IMR-90 (cell line): ENCODE results near the gene NMRAL1. TPM values are rescaled to one million over a fixed set of nuclear protein-coding genes. Genes with fewer than 3 reads are reported as not detected.
A peak's percentile ranks its signal among the peaks of the same experiment; 100 is the strongest.

Experiments used
- ATAC-seq: fragments of 200-7000 bp; cut with Tn5 transposase; 2 replicates; pipeline ENCODE4 v1.9.1; 2020; ENCODE audit warnings: low read depth, mild to moderate bottlenecking, moderate library complexity
- BruUV-seq: library from RNA; stranded (reverse); fragments of 400-500 nt; replicated peaks from 2 replicates; lab custom pipeline; 2021; lab: Mats Ljungman, UMichigan
- CTCF ChIA-PET: fragments of 300-600 bp; formaldehyde crosslinking; extraction: SDS; loops from one replicate; lab custom pipeline; 2021; ENCODE audit warnings: antibody characterized with exemption; lab: Yijun Ruan, JAX
- POLR2A ChIA-PET: fragments of 300-600 bp; sonication (Branson Sonifier 250); formaldehyde crosslinking; loops from one replicate; lab custom pipeline; 2022; ENCODE audit warnings: antibody characterized with exemption; ENCODE audit not compliant: unreplicated experiment; lab: Charles Lee
- DNase-seq: peaks from one replicate; pipeline ENCODE4 v3.0.0; 2013
- H2AFZ ChIP-seq: replicated peaks from 2 replicates; pipeline ENCODE3; 2013; ENCODE audit warnings: low read length, mild to moderate bottlenecking; ENCODE audit not compliant: poor library complexity
- H2AK5ac ChIP-seq: 2 replicates; pipeline ENCODE4 v1.6.1; 2013; ENCODE audit warnings: low read depth, low read length, inconsistent platforms
- H2AK9ac ChIP-seq: replicated peaks from 2 replicates; pipeline ENCODE3; 2013; ENCODE audit warnings: mild to moderate bottlenecking, low read depth, low read length, moderate library complexity; ENCODE audit not compliant: poor library complexity
- H2BK120ac ChIP-seq: 2 replicates; pipeline ENCODE4 v1.6.1; 2013; ENCODE audit warnings: low read depth, low read length, inconsistent platforms
- H2BK15ac ChIP-seq: 3 replicates; pipeline ENCODE4 v1.6.1; 2013; ENCODE audit warnings: low read depth, low read length, inconsistent platforms
- H2BK20ac ChIP-seq: 2 replicates; pipeline ENCODE4 v1.6.1; 2013; ENCODE audit warnings: low read depth, mild to moderate bottlenecking, inconsistent platforms, low read length, moderate library complexity
- H2BK5ac ChIP-seq: 2 replicates; pipeline ENCODE4 v1.6.1; 2013; ENCODE audit warnings: mild to moderate bottlenecking, low read depth, low read length, inconsistent platforms; ENCODE audit not compliant: poor library complexity, severe bottlenecking
- H3K14ac ChIP-seq: replicated peaks from 2 replicates; pipeline ENCODE4 v1.6.1; 2013; ENCODE audit warnings: low read depth, low read length, inconsistent platforms
- H3K18ac ChIP-seq: 2 replicates; pipeline ENCODE4 v1.6.1; 2013; ENCODE audit warnings: low read depth, low read length, control low read depth
- H3K23ac ChIP-seq: 2 replicates; pipeline ENCODE4 v1.6.1; 2013; ENCODE audit warnings: low read depth, low read length, inconsistent platforms
- H3K27ac ChIP-seq: 2 replicates; pipeline ENCODE4 v1.5.1; 2013; ENCODE audit warnings: mild to moderate bottlenecking, control low read depth, low read length; ENCODE audit not compliant: insufficient read depth
- H3K27me3 ChIP-seq: 2 replicates; pipeline ENCODE4 v1.6.1; 2013; ENCODE audit warnings: low read length; ENCODE audit not compliant: control insufficient read depth, insufficient read depth
- H3K36me3 ChIP-seq: 2 replicates; pipeline ENCODE4 v1.6.1; 2013; ENCODE audit warnings: low read length, mixed read lengths; ENCODE audit not compliant: control insufficient read depth, insufficient read depth
- H3K4ac ChIP-seq: 2 replicates; pipeline ENCODE4 v1.6.1; 2013; ENCODE audit warnings: low read depth, low read length, inconsistent platforms
- H3K4me1 ChIP-seq: 2 replicates; pipeline ENCODE4 v1.6.1; 2013; ENCODE audit warnings: low read length, mixed read lengths; ENCODE audit not compliant: control insufficient read depth, insufficient read depth
- H3K4me2 ChIP-seq: 2 replicates; pipeline ENCODE4 v1.6.1; 2013; ENCODE audit warnings: low read depth, mild to moderate bottlenecking, control low read depth, low read length, moderate library complexity
- H3K4me3 ChIP-seq: 2 replicates; pipeline ENCODE4 v1.5.1; 2013; ENCODE audit warnings: low read depth, mild to moderate bottlenecking, control low read depth, low read length, moderate library complexity; ENCODE audit not compliant: insufficient read depth
- H3K56ac ChIP-seq: 2 replicates; pipeline ENCODE4 v1.6.1; 2013; ENCODE audit warnings: low read length, inconsistent platforms; ENCODE audit not compliant: insufficient read depth; ENCODE audit errors: extremely low read depth
- H3K79me1 ChIP-seq, 2 experiments: 2 replicates each; pipeline ENCODE4 v1.6.1; 2013; ENCODE audit warnings: low read length in 2 of 2, inconsistent platforms in 1 of 2, low read depth in 1 of 2
- H3K9ac ChIP-seq: 2 replicates; pipeline ENCODE4 v1.6.1; 2013; ENCODE audit warnings: low read depth, low read length, control low read depth
- H3K9me1 ChIP-seq: 2 replicates; pipeline ENCODE4 v1.6.1; 2013; ENCODE audit warnings: low read length, inconsistent platforms; ENCODE audit not compliant: insufficient read depth
- H3K9me3 ChIP-seq: 2 replicates; pipeline ENCODE4 v1.6.1; 2013; ENCODE audit warnings: low read length; ENCODE audit not compliant: control insufficient read depth, insufficient read depth
- H4K20me1 ChIP-seq: 2 replicates; pipeline ENCODE4 v1.6.1; 2013; ENCODE audit warnings: low read length, inconsistent platforms; ENCODE audit not compliant: insufficient read depth
- H4K5ac ChIP-seq: 2 replicates; pipeline ENCODE4 v1.6.1; 2013; ENCODE audit warnings: mild to moderate bottlenecking, low read depth, low read length, control low read depth
- H4K8ac ChIP-seq, 2 experiments: 2 replicates each; pipeline ENCODE4 v1.6.1; 2013; ENCODE audit warnings: low read depth in 2 of 2, low read length in 2 of 2, control low read depth in 1 of 2, inconsistent platforms in 1 of 2
- H4K91ac ChIP-seq: 2 replicates; pipeline ENCODE4 v1.6.1; 2013; ENCODE audit warnings: low read depth, low read length, inconsistent platforms; ENCODE audit not compliant: insufficient read depth
- BHLHE40 ChIP-seq: fragments of 150-350 bp; IDR thresholded peaks from 2 replicates; pipeline ENCODE4 v1.6.1; 2016; ENCODE audit warnings: mild to moderate bottlenecking, low read depth, low read length
- MAFK ChIP-seq: IDR thresholded peaks from 2 replicates; pipeline ENCODE4 v1.6.1; 2012; ENCODE audit warnings: low read depth, low read length, improper control_type of control experiment
- WGBS, 2 experiments: methylation state at CpG; one replicate each; pipeline versions ENCODE4 v1.1.5 to v1.1.7; 2013; ENCODE audit warnings: missing lambda C conversion rate in 2 of 2; ENCODE audit not compliant: insufficient read length in 1 of 2; ENCODE audit errors: extremely low coverage in 2 of 2; 5-methylcytosine and 5-hydroxymethylcytosine counted together
- dilution Hi-C: fragments of 300-500 bp; cut with HindIII; formaldehyde crosslinking; loops from one replicate; pipeline ENCODE4 v1.14.3; 2018; ENCODE audit warnings: low sequenced_read_pairs; ENCODE audit not compliant: unreplicated experiment
- in situ Hi-C: fragments of 300-500 bp; cut with MboI; formaldehyde crosslinking; loops from 3 replicates; pipeline ENCODE4 v1.14.3; 2019; ENCODE audit warnings: low sequenced_read_pairs, inconsistent platforms, mixed read lengths
- intact Hi-C: fragments of 100-400 bp; cut with micrococcal nuclease; formaldehyde crosslinking; loops from 2 replicates; pipeline ENCODE4 v1.10.0; 2022
- polyA plus RNA-seq, 3 experiments: library from polyadenylated mRNA; depleted of rRNA; stranded (reverse); fragments of >200 nt; gene quantifications; 2 replicates each; pipeline ENCODE4 v1.2.3, GENCODE V29; 2012; ENCODE audit warnings: low replicate concordance in 1 of 3
- total RNA-seq: library from RNA; depleted of rRNA; stranded (reverse); fragments of >200 nt; gene quantifications from 2 replicates; pipeline ENCODE4 v1.2.3, GENCODE V29; 2012

NMRAL1 gene
- total and polyA plus RNA-seq, 2 of the 4 experiments (the other 2 are of a cell fraction) = 48.6 to 67.6 TPM

DNA sequence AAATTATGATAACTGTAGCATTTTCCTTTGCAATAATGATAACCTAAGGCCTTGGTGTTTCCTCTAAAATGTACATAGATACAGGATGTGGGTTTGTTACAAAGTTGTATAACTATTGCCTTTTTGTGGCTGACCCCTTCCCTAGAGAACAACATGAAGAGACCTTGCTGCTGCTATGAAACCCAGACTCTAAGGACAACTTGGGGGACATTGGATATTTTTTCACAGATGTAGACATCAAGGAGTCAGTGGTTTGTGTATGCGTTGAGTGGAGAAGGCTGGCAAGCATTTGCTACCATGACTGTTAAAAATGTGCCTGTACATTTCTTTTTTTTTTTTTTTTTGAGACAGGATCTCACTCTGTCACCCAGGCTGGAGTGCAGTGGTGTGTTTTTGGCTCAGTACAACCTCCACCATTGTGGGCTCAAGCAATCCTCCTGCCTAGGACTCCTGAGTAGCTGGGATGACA lies 14.1 kb upstream of the NMRAL1 start:
- peak overlapping the region; percentile 56 for H4K91ac ChIP-seq
- H3K4ac ChIP-seq = peak overlapping the region; percentile 90
- peak overlapping the region; percentile 54 for H3K27ac ChIP-seq
- no peaks in the 10 kb centered on the region for H3K9me3 ChIP-seq
- no CpG with 5 or more reads among the region's 1 CpG for WGBS, 2 experiments
- no peaks in the 10 kb centered on the region for H3K27me3 ChIP-seq
- H2AK5ac ChIP-seq = peak overlapping the region; percentile 46
- ChIA-PET POLR2A (interaction anchor here (1.3 kb wide), 1 partner anchor 460 kb away, joined by 6 read pairs; no protein-coding TSS in a partner anchor), CTCF (interaction anchor here (1.0 kb wide), 1 partner anchor 13 kb away, joined by 4 read pairs; the partner anchor contains the start of gene HMOX2)
- TF ChIP-seq MAFK = no peak
- no peak for TF ChIP-seq BHLHE40
- H2AK9ac ChIP-seq = no peak overlapping the region
- ATAC-seq = peak; percentile 40
- in situ Hi-C loops (no loop called here), dilution Hi-C loops (no loop called here), intact Hi-C loops (no loop called here)
- H2BK20ac ChIP-seq = peak overlapping the region; percentile 84
- peak overlapping the region; percentile 26; the same call in 1 of the 2 replicates for H4K5ac ChIP-seq
- no peak overlapping the region for H3K56ac ChIP-seq
- no TSS peak for BruUV-seq
- H3K4me1 ChIP-seq = peaks cover 15% of the 10 kb centered on the region
- no peak overlapping the region for H2AFZ ChIP-seq
- H3K9me1 ChIP-seq = peaks cover 18% of the 10 kb centered on the region
- no peak overlapping the region for H2BK15ac ChIP-seq
- H3K4me3 ChIP-seq = no peak overlapping the region
- H4K8ac ChIP-seq = peak overlapping the region in 1 of 2 experiments; percentile 72; a peak in 2 of 4 replicates
- peak overlapping the region; percentile 40; the same call in 1 of the 2 replicates for H3K18ac ChIP-seq
- peak overlapping the region; percentile 36; the same call in 1 of the 2 replicates for H3K4me2 ChIP-seq
- no peak overlapping the region for H3K9ac ChIP-seq
- DNase-seq = peak; percentile 20
- H2BK120ac ChIP-seq = peak overlapping the region; percentile 92
- H2BK5ac ChIP-seq = peak overlapping the region; percentile 88
- peaks cover 3% of the 10 kb centered on the region for H3K36me3 ChIP-seq
- peak overlapping the region; percentile 76 for H3K23ac ChIP-seq
- H4K20me1 ChIP-seq = peaks cover 3% of the 10 kb centered on the region; the same call in 1 of the 2 replicates
- H3K79me1 ChIP-seq = peaks cover 34 to 73% of the 10 kb centered on the region in 2 experiments
- peak overlapping the region; percentile 86 for H3K14ac ChIP-seq
